Spleen (tissue), 11 donors: ENCODE measurements around the gene CGREF1. TPM values are rescaled to one million over a fixed set of nuclear protein-coding genes. Genes with fewer than 3 reads are reported as not detected.

Experiments
- DNase-seq: peaks from one replicate; pipeline ENCODE4 v3.0.0-alpha.2; 2020
- H3K27ac ChIP-seq, 8 donors: fragments of 200-600 bp; sonication (generic) in 7 of 8; 1 replicate in 4 of 8; 2 replicates in 4 of 8; pipeline versions ENCODE4 v1.5.0 to v1.8.0; 2016 to 2021; ENCODE audit warnings: inconsistent platforms in 4 of 8, mild to moderate bottlenecking in 4 of 8, moderate library complexity in 1 of 8
- H3K27me3 ChIP-seq, 7 donors: fragments of 200-600 bp; sonication (generic) in 6 of 7; replicated peaks in 1 of 7; 1 replicate in 4 of 7; 2 replicates in 3 of 7; pipeline versions ENCODE4 v1.5.0 to v1.8.0; 2016 to 2021; ENCODE audit warnings: inconsistent platforms in 3 of 7, mild to moderate bottlenecking in 1 of 7
- H3K36me3 ChIP-seq, 6 donors: fragments of 200-600 bp; sonication (generic) in 5 of 6; 1 replicate in 4 of 6; 2 replicates in 2 of 6; pipeline versions ENCODE4 v1.5.0 to v1.8.0; 2016 to 2021; ENCODE audit warnings: inconsistent platforms in 2 of 6
- H3K4me1 ChIP-seq, 6 donors: fragments of 200-600 bp; sonication (generic) in 5 of 6; 1 replicate in 3 of 6; 2 replicates in 3 of 6; pipeline versions ENCODE4 v1.5.0 to v1.8.0; 2016 to 2021; ENCODE audit warnings: inconsistent platforms in 3 of 6
- H3K4me3 ChIP-seq, 8 donors: fragments of 200-600 bp; sonication (generic) in 7 of 8; 1 replicate in 4 of 8; 2 replicates in 4 of 8; pipeline versions ENCODE4 v1.5.0 to v1.8.0; 2016 to 2021; ENCODE audit warnings: inconsistent platforms in 4 of 8, mild to moderate bottlenecking in 4 of 8, moderate library complexity in 2 of 8
- H3K9me3 ChIP-seq, 8 donors: fragments of 200-600 bp; sonication (generic) in 7 of 8; 1 replicate in 4 of 8; 2 replicates in 4 of 8; pipeline versions ENCODE4 v1.5.0 to v1.8.0; 2016 to 2021; ENCODE audit warnings: inconsistent platforms in 4 of 8
- POLR2A ChIP-seq, 3 donors: fragments of 450-650 bp; IDR thresholded peaks; one replicate each; pipeline ENCODE4 v1.5.1; 2017; ENCODE audit warnings: antibody characterized with exemption in 3 of 3, mild to moderate bottlenecking in 1 of 3
- POLR2AphosphoS5 ChIP-seq, 3 donors: sonication (generic); formaldehyde crosslinking; IDR thresholded peaks; one replicate each; pipeline ENCODE4 v1.5.1; 2017; ENCODE audit warnings: antibody characterized with exemption in 3 of 3
- WGBS, 5 donors: extraction: QIAGEN DNeasy Blood & Tissue Kit in 3 of 5; methylation state at CpG; one replicate each; pipeline versions ENCODE4 v1.1.5 to v1.1.7; 2013 to 2018; 5-methylcytosine and 5-hydroxymethylcytosine counted together
- intact Hi-C: fragments of 100-400 bp; cut with DNase I; formaldehyde crosslinking; loops from one replicate; pipeline ENCODE4 v1.15.0; 2023; ENCODE audit warnings: low total_unique reads
- polyA plus RNA-seq, 3 donors: library from polyadenylated mRNA; stranded (reverse); fragments of 200-250 nt; gene quantifications; one replicate each; pipeline ENCODE4 v1.2.1, GENCODE V29; 2013
- total RNA-seq, 7 donors: library from RNA; depleted of rRNA in 3 of 7; stranded (reverse); fragments of >200 nt in 3 of 7; fragmentation: NEBNext Ultra II Directional in 4 of 7; extraction: Animal tissue kit (Norgen Biotek cat#: 25700) in 4 of 7; gene quantifications; one replicate each; pipeline versions ENCODE4 v1.1.0 to v1.2.1, GENCODE V29; 2016 to 2021
- TF ChIP-seq, protein P1 (sequence below), 11 experiments: fragments of 200-600 bp in 7 of 11; fragments of 450-650 bp in 4 of 11; sonication (generic) in 4 of 11; IDR thresholded peaks in 8 of 11; conservative IDR thresholded peaks in 3 of 11; 1 replicate in 7 of 11; 2 replicates in 4 of 11; pipeline versions ENCODE4 v1.4.0 to v1.8.0; 2016 to 2021; ENCODE audit warnings: antibody characterized with exemption in 11 of 11, inconsistent platforms in 4 of 11, mild to moderate bottlenecking in 1 of 11
- donor health status: healthy with polysubstance abuse.
- donor health status: DM: no; HTN: no; CAD: no; lungs with moderate emphysema.
- donor health status: DM: no; HTN: no; CAD: no.
- donor health status: Bipolar disorder and iron deficiency.
- donor health status: healthy.
- donor health status: DM: no; HTN: no; CAD: no.
- donor health status: DM: yes; HTN: yes; CAD: no.

CGREF1 gene
- total and polyA plus RNA-seq, 10 donors: 0.17 to 0.82 (median 0.46) TPM; not detected in 3

DNA sequence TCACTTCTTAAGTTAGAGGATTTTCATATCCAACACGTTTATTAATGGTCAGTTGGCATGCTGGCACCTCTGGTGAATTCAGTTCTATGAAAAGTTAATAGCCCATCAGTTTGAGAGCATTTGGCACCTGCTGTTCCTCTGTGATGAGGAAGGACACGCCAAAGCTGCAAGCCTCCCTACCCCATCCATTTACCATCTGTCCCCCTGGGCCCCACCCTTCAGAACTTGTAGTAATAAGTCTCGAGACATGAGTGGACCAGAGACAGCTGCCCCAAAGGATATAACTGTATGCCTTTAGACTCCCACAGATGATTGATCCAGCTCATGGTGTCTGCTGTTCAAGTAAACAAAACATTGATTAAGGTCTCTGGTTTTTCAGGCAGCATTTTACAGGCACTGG, 53.8 kb downstream of the CGREF1 start:
- intact Hi-C loops: no loop called here
- Histone ChIP-seq H3K27ac (no peak overlapping the region), H3K27me3 (no peaks in the 10 kb centered on the region), H3K4me3 (no peak overlapping the region), H3K4me1 (peaks cover 6 to 62% (median 33%) of the 10 kb centered on the region in 6 donors), H3K36me3 (peaks cover 0 to 88% (median 28%) of the 10 kb centered on the region in 6 donors), H3K9me3 (no peaks in the 10 kb centered on the region)
- 84 to 93% (median 90%) methylated on average over 3 of the region's 3 CpGs for WGBS, 5 donors
- TF ChIP-seq POLR2AphosphoS5 (IDR thresholded peaks at IDR 0.05): no peak
- no peak for TF ChIP-seq POLR2A (IDR thresholded peaks at IDR 0.05)
- TF ChIP-seq, protein P1, sequence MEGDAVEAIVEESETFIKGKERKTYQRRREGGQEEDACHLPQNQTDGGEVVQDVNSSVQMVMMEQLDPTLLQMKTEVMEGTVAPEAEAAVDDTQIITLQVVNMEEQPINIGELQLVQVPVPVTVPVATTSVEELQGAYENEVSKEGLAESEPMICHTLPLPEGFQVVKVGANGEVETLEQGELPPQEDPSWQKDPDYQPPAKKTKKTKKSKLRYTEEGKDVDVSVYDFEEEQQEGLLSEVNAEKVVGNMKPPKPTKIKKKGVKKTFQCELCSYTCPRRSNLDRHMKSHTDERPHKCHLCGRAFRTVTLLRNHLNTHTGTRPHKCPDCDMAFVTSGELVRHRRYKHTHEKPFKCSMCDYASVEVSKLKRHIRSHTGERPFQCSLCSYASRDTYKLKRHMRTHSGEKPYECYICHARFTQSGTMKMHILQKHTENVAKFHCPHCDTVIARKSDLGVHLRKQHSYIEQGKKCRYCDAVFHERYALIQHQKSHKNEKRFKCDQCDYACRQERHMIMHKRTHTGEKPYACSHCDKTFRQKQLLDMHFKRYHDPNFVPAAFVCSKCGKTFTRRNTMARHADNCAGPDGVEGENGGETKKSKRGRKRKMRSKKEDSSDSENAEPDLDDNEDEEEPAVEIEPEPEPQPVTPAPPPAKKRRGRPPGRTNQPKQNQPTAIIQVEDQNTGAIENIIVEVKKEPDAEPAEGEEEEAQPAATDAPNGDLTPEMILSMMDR (IDR thresholded peaks at IDR 0.05 in 8 of 11, conservative IDR thresholded peaks at IDR 0.05 in 3 of 11): no peak
- DNase-seq: no peak

DNA sequence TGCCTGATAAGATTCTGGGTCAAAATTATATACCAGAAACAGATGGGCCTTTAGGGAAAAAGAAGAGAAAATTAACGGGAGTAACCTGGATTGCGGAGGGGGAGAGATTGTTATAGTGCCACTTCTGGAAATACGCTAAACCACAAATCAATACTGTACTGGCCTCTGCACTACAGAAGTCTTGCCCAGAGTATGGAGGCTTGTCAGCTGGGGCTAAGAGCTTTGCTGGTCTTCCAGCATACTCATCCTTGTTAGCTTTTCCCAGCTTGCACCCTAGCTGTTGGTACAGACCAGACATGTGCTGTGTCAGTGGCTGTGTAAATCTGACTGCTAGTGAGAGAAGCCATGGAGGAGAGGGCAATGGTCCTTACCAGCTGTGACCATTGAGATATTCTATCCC, 58.6 kb downstream of the CGREF1 start:
- TF ChIP-seq POLR2A (IDR thresholded peaks at IDR 0.05) (no peak), POLR2AphosphoS5 (IDR thresholded peaks at IDR 0.05) (no peak)
- TF ChIP-seq, protein P1 (IDR thresholded peaks at IDR 0.05 in 8 of 11, conservative IDR thresholded peaks at IDR 0.05 in 3 of 11): no peak
- no peaks in the 10 kb centered on the region for H3K27me3 ChIP-seq
- intact Hi-C loops: no loop called here
- 89 to 96% (median 93%) methylated on average over 3 of the region's 3 CpGs for WGBS, 5 donors
- peaks cover 0 to 45% (median 23%) of the 10 kb centered on the region in 6 donors for H3K4me1 ChIP-seq
- no peak for DNase-seq
- H3K4me3 ChIP-seq: no peak overlapping the region
- H3K27ac ChIP-seq: peak overlapping the region in 2 of 8 donors; percentile 63 to 64
- H3K9me3 ChIP-seq: no peaks in the 10 kb centered on the region
- peaks cover 2 to 88% (median 20%) of the 10 kb centered on the region in 6 donors for H3K36me3 ChIP-seq

DNA sequence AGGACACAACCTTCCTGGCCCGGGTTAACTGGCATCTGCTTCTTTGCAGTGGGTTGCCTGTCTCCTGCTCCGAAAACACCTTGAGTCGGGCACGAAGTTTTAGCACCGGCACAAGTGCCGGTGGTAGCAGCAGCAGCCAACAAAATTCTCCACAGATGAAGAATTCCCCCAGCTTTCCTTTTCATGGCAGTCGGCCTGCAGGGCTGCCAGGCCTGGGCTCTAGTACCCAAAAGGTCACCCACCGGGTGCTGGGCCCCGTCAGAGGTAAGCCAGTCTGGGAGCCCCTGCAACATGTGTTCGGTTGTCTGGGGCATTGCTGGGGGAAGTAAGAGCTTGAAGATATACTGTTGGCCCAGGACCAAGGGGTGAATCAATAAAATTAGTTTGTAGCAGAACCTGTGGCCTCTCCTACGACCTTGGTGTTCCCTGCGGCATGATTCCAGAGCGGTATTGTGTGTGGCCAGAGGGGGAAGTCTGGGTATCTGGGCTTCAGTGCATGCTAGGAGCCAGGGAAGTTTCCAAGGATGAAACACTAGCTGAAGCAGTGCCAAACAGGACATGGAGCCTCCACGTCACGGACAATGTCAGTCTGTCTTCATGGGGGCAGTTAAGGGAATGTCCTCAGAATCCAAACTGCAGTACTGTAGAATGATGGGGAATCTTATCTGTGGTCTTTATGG, 59.6 kb downstream of the CGREF1 start:
- Histone ChIP-seq H3K4me3 (no peak overlapping the region), H3K36me3 (peaks cover 2 to 88% (median 26%) of the 10 kb centered on the region in 6 donors), H3K27ac (peak overlapping the region in 7 of 8 donors; percentile 13 to 71 (median 63)), H3K4me1 (peaks cover 0 to 42% (median 23%) of the 10 kb centered on the region in 6 donors), H3K27me3 (no peaks in the 10 kb centered on the region), H3K9me3 (no peaks in the 10 kb centered on the region)
- TF ChIP-seq, protein P1 (IDR thresholded peaks at IDR 0.05 in 8 of 11, conservative IDR thresholded peaks at IDR 0.05 in 3 of 11): no peak
- TF ChIP-seq POLR2AphosphoS5 (IDR thresholded peaks at IDR 0.05) (peak; percentile 47 to 74 (median 50)), POLR2A (IDR thresholded peaks at IDR 0.05) (no peak)
- intact Hi-C loops: no loop called here
- peak; percentile 69 for DNase-seq
- WGBS, 5 donors: 66 to 80% (median 75%) methylated on average over 15 of the region's 15 CpGs

DNA sequence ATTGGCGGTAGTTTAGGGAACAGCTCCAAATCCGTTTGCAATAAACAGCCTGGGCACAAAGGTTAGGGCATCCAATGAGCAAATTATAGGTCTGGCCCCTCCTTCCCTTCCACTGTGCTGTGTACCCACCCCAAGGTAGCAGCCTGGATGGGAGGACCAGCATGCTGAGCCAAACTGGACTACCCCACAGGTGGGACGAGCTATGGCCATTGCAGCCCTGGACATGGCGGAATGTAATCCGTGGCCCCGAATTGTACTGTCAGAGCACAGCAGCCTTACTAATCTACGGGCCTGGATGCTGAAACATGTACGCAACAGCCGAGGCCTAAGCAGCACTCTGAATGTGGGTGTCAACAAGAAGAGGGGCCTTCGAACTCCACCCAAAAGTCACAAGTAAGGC, 60.7 kb downstream of the CGREF1 start:
- Histone ChIP-seq H3K9me3 (no peaks in the 10 kb centered on the region), H3K36me3 (peaks cover 2 to 95% (median 29%) of the 10 kb centered on the region in 6 donors), H3K4me1 (peaks cover 0 to 33% (median 19%) of the 10 kb centered on the region in 6 donors), H3K27me3 (no peaks in the 10 kb centered on the region), H3K4me3 (no peak overlapping the region), H3K27ac (peak overlapping the region in 4 of 8 donors; percentile 36 to 71 (median 64))
- WGBS, 5 donors: 92 to 97% (median 93%) methylated on average over 10 of the region's 10 CpGs
- TF ChIP-seq POLR2AphosphoS5 (IDR thresholded peaks at IDR 0.05): peak in 1 of 3 donors; percentile 27
- TF ChIP-seq, protein P1 (IDR thresholded peaks at IDR 0.05 in 8 of 11, conservative IDR thresholded peaks at IDR 0.05 in 3 of 11): no peak
- no peak for DNase-seq
- intact Hi-C loops: no loop called here
